ENCODE measurements around the gene PNKP.

PNKP gene

GRCh38 chr19:49876422-49877019 is 9.1 kb upstream of the PNKP start:
- in situ Hi-C loops (cut with MboI; ENCODE audit: low sequenced_read_pairs), result no loop called here

DNA sequence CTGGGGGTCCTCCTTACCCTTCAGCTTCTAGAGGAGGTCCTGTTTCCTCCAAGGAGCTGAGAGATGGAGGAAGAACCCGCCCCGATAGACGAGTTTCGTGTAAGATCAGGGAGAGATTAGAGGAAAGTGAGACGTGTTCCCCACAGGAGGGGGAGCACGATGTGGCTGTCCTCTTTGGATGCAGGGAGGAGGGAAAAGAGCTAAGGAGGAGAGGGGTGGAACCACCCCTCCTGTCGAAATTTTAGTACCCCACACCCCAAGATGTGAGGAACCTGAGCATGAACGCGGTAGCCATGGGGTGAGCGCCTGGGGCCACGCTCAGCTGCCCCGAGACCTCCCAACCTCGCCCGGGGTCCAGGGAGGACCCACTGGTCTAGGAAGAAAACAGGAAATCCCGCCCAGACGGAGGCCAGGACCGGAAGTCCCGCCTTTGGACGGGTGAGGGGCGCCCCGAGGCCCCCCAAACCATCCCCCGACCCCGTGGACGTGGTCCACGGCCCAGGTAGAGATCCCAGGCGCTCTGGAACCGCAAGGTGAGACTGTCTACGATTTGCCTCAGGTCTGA is 8.6 kb upstream of the PNKP start:
- in situ Hi-C loops (cut with MboI; ENCODE audit: low sequenced_read_pairs), result no loop called here

GRCh38 chr19:49875177-49875576 is 7.8 kb upstream of the PNKP start:
- in situ Hi-C loops (cut with MboI; ENCODE audit: low sequenced_read_pairs), result no loop called here

- in situ Hi-C loops (cut with MboI; ENCODE audit: low sequenced_read_pairs), result no loop called here
These were observed 7.3 kb upstream of the PNKP start for GRCh38 chr19:49874503-49875157.

DNA sequence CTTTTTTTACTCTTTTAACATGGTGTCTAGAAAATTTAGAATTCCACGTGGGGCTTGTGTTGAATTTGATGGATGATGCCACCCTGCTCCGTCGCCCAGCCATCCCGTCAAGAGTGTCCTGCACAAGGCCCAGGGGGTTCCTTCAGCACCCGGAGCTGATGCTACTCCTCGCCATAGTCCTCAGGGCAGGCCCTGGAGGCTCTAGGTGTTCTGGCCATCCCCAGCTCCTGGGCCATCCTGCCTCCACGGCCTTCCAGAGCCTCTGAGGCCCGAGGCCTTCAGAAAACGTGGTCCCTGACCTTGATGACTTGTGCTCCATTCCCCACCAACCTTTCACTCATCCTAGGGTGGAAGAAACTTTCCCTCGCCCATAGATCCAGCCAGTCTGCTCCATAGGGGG is 6.5 kb upstream of the PNKP start:
- in situ Hi-C loops (cut with MboI; ENCODE audit: low sequenced_read_pairs), result no loop called here

- in situ Hi-C loops (cut with MboI; ENCODE audit: low sequenced_read_pairs), result no loop called here
These were observed 5.7 kb upstream of the PNKP start for GRCh38 chr19:49873129-49873521.

DNA sequence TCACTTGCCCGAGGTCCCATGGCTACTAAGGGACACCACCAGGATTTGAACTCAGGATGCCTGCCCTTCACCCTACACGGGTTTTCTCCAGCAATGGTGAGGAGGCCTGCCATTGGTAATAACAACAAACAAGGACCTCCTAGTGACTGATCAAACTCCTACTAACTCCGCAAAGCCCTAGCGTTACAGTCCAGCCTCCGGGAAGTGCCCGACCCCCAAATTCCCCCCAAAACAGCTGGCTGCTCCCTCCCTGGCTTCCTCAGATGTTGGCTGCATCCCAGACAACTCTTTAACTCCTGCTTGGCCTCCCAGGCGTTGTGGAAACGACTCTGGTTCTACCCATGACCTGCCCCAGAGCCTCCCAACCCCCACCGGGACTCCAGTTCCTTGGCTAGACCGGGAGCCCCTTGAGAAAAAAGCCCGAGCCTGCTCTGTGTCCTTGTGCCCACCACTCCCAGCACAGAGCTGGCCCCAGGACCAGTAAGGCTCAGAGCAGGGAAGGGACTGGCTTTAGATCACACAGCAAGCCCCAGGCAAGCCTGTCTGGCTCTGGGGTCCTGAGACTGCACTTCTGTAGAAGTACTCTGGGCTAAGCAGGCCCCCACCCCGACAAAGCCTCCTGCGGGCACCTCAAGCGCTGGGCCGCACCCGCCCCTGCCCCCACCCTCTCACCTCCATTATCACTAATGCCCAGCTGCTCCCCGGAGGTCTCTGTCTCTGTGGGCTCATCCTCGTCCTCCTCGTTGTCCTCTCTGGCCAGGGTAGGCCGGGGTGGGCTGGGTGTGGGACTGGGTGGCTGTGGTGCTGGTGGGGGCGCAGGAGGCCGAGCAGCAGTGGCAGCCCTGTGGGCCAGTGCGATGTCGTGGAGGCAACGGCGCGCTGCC is 5.1 kb upstream of the PNKP start:
- in situ Hi-C loops (cut with MboI; ENCODE audit: low sequenced_read_pairs), result no loop called here

DNA sequence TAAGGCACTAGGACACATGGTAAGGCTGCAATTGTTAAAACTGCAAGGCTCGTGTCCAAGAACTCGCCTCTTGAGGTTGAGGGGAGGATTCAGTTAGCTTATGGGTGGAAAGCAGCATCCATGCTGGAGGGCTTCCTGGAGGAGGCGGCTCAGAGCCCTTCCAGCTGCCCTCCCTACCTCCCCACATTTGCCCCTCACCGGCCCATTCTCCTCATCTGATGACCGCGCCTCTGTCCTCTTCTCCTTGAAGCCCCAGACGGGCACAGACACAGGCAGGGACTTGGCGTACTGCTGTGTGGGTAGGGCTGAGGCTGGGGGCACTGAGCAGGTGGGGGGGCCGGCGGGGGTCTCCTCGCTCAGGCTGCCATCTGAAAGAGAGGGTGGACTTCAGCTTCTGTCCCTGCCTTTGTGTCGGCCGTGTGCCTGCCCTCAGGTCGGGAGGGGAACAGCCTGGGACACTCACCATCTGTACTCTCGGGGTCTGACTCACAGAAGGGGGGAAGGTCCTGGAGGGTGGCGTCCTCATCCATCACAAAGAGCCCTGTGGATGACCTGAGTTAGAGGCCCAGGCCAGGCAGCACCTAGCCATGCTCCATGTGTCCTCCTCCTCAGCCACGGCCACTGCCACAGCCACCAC is 4.1 kb upstream of the PNKP start:
- in situ Hi-C loops (cut with MboI; ENCODE audit: low sequenced_read_pairs), result no loop called here

GRCh38 chr19:49870309-49870901 is 3.0 kb upstream of the PNKP start:
- in situ Hi-C loops (cut with MboI; ENCODE audit: low sequenced_read_pairs), result no loop called here

DNA sequence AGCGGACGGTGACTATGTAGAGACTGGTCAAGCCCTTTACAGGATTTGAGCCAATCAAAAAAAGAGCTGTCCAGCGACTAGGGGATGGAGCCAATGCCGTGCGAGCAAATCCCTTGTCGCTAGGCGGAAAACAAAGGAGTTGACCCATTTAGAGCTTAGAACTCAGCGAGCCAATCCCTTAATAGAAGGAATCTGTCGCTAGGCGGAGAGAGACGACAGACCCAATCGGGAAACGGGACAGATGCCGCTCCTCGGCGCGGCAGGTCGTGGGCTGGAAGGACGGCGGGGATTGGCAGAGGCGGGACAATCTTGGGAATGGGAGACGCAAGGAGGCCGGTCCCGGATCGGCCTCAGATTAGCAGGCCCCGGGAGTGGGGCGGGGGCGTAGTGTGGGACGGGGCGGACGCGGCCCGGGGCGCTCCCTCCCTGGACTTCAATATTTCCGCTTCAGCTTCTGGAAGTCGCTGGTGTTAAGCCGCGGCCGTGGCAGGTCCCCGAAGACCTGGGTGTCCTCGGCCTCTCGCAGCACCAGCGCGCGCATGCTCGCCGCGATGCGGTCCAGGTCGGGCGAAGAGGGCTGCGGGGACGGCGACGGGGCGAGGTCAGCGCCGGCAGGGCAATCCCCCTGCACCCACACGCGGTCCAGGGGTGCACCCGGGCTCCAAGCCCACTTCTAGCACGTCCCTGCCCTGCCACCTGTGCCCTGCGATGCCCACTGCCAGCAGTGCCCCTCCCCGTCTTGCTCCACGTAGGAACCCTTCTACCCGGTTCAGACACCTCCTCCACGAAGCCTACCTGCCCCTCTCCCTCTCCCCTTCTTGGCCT is 2.3 kb upstream of the PNKP start:
- in situ Hi-C loops (cut with MboI; ENCODE audit: low sequenced_read_pairs), result no loop called here

GRCh38 chr19:49869009-49869483 is 1.7 kb upstream of the PNKP start:
- in situ Hi-C loops (cut with MboI; ENCODE audit: low sequenced_read_pairs), result no loop called here

GRCh38 chr19:49864890-49865289 is 2.5 kb downstream of the PNKP start:
- in situ Hi-C loops (cut with MboI; ENCODE audit: low sequenced_read_pairs), result no loop called here

DNA sequence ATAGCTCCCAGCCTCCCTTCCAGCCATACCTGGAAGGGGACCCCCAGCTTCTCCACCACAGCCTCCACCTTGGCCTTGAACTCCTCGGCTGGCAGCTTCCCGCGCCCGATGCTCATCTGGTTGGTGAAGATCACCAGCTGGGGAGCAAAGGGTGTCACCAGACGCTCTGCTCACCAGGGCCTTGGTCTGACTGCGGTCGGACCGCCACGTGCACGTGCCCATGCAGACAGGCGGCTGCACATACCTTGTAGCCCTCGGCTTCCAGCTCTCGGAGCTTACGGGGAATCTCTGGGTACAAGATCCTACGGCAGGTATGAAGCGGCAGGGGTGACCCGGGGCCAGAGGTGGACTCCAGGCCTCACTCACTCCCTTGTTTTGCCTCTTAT is 3.4 kb downstream of the PNKP start:
- in situ Hi-C loops (cut with MboI; ENCODE audit: low sequenced_read_pairs), result no loop called here

DNA sequence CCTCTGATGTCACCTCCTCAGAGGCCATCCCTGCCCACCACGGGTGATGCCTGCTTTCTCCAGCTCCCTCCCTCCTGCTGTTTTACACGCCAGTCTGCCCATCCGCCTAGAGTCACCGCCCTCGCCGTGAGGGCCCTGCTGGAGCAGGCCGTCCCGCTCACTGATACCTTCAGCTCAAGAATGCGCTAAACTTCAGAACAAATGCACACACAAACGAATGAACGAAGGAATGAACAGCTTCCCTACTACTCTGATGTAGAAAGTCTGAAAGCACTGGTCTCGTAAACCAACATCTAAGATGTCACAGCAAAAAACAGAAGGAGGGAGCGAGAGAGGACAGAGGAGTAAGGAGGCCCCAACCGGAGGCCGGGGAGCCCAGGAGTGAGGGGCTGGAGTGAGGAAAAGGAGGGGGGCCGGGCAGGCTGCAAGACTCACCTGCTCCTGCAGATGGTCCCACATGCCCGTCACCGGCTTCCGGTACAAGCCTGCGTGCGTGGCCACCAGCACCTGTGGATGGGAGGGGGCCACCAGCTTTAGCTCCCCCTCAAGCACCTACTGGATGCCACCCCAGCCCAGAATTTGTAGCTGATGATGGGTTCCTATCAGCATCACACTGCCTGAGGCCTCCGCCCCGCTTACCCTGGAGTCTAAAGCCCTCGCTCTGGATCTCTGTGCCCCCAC is 4.0 kb downstream of the PNKP start:
- in situ Hi-C loops (cut with MboI; ENCODE audit: low sequenced_read_pairs), result no loop called here

DNA sequence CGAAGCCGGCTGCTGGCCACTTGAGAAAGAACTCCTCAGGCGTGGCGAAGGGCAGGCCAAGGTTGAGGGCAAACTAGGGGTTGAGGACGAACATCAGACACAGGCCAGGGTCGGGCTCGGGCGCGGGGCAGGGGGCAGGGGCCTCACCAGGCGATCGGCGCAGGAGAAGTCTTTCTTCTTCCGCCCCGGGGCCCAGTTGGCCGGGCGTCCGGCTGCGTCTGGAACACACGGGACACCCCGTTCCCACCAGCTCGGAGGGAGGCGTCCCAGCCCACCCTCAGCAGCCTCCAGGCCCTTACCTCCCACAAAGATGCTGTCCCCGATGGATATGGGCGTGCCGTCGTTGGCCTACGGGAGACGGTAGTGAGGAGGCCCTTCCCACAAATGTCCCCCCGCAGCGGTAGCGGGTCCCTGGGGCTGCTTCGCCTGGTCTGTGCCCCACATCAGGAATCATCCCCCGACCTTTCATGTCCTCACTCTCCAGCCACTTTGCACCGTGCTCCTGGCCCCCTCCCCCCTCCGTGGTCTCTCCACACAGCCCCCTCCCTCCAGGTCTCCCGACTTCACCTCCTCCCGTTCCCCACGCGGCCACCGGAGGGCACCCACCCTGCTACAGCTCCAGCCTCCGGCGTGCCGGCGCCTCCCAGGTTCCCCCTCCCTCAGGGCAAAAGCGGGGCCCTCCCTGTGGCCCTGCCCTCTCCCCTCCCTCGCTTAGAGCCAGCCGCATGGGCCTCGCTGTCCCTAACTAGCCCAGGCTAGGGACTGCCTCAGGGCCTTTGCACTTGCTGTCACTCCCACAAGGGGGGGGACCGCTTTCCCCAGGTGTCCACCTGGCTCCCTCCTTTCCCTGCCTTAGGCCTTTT is 4.8 kb downstream of the PNKP start:
- in situ Hi-C loops (cut with MboI; ENCODE audit: low sequenced_read_pairs), result no loop called here

DNA sequence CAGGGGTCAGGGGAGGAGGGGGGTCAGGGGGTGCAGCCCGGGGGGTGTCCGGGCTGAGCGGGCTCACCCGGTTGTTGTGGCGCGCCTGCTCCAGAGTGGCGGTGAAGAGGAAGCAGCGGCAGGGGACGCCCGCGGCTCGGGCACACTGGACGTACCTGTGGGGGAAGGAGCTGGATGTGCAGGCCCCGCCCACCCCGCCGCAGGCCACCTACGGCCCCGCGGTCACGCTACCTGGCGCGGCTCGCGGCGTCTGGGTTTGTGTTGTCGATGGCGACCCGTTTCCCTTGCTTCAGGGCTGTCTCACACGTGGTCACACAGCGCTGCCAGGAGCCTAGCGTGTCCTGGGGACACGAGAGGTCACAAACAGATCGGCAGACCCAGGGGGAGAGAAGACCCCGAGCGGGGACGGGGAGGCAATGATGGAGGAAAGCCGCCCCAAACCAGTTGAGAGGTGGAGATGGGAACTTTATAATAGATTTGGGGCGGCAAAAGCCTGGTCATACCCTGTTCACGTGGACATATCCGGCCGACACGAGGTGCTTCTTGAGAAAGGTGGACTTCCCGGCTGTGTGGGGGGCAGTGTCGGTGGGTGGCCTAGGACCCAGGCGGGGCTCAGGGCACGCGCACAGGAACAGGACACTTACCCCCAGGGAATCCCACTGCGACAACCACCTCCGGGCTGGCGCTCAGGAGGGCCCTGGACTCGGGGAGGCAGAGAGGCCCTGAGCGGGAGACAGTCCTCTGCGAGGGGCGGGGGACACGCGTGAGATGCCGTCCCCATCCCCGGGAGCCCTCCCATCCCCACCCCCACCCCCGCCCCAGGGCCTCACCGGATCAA is 5.6 kb downstream of the PNKP start:
- in situ Hi-C loops (cut with MboI; ENCODE audit: low sequenced_read_pairs), result no loop called here

DNA sequence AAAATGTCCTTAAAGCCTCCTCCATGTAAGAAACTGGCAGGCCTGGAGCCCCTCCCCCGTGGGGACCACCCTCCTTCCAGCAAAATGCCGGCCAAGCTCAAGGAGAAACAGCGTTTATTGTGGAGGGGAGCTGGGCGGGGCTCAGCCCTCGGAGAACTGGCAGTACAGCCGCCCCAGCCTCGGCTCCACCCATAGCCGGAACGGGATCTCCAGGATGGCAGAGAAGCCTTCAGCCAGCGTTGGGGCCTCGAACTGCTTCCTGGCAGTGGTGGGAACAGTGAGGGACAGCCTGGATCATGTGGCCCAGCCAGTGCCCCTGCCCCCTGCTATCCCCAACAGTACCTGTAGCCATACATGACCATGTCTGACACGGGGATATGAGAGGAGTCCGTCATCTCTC is 6.3 kb downstream of the PNKP start:
- in situ Hi-C loops (cut with MboI; ENCODE audit: low sequenced_read_pairs), result no loop called here

Measured in HL-60/S4 treated with retinoic acid at 250 ng/mL for 4 days and 3 days (cell line).